Uterine smooth muscle cell (primary cell): ENCODE data around the gene INMT. TPM values are rescaled to one million over a fixed set of nuclear protein-coding genes. Genes with fewer than 3 reads are reported as not detected.

Source experiments
- total RNA-seq: library from RNA; depleted of rRNA; stranded (reverse); fragments of >200 nt; gene quantifications from 2 replicates; pipeline ENCODE4 v1.2.3, GENCODE V29; 2014

The INMT gene
- 0.11 and 1.2 TPM in 2 replicates for total RNA-seq

GRCh38 chr7:30751696-30752273, at the start of gene INMT:
Gene INMT, plus strand, starts transcription at chr7:30752135. Its CDS starts 16 bp downstream, at chr7:30752151.

GRCh38 chr7:30771174-30771879, 19.4 kb downstream of the INMT start, which contains the start of gene MINDY4:
Gene MINDY4, plus strand, starts transcription at chr7:30771417. Its CDS starts 77 bp downstream, at chr7:30771494.

Other genes with a start within 250 kb of the INMT start
- gene GGCT, start 247.3 kb upstream of the INMT start, total RNA-seq, result 21.5 and 24.1 TPM in 2 replicates
- gene GARS1, start 157.3 kb upstream of the INMT start, total RNA-seq, result 345 and 370 TPM in 2 replicates
- gene CRHR2, start 69.7 kb upstream of the INMT start, total RNA-seq, result not detected in 2 replicates
- gene MINDY4, start 19.3 kb downstream of the INMT start, total RNA-seq, result 6.7 and 8.9 TPM in 2 replicates
- gene AQP1, start 159.7 kb downstream of the INMT start, total RNA-seq, result 0.50 and 0.66 TPM in 2 replicates
- not detected in 2 replicates for gene GHRHR, start 211.8 kb downstream of the INMT start, total RNA-seq